ENCODE measurements around the gene PCDHGA12.
"Not testable (repeated sequence)": the region's sequence is repeated elsewhere in the genome, so short reads cannot be mapped to it uniquely, and the experiment has no call there.

Gene PCDHGA12

DNA sequence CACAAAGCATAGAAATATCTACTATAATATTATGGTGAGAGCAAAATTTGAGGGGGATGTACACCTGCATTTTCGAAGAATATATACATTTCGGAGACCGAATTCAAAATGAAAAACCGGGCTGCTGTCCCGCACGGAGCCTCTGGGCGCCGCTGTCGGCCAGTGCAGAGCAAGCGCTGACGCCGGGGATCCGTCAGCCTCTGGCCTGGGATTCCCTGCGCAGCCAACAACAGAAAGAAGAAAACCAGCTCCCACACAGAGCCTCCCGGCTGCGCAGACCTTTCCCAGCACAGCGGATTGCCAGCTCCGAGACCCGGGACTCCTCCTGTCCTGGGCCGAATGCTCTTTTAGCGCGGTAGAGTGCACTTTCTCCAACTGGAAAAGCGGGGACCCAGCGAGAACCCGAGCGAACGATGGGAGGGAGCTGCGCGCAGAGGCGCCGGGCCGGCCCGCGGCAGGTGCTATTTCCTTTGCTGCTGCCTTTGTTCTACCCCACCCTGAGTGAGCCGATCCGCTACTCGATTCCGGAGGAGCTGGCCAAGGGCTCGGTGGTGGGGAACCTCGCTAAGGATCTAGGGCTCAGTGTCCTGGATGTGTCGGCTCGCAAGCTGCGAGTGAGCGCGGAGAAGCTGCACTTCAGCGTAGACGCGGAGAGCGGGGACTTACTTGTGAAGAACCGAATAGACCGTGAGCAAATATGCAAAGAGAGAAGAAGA, 22.4 kb upstream of the PCDHGA12 start, which contains the start of gene PCDHGB6:
Gene PCDHGB6, plus strand, starts transcription at position 232 of the 716 bp plus-strand sequence. Its CDS starts 182 bp downstream, at position 414.
- not testable (repeated sequence) for DNase-seq (ENCODE audit: low spot score)

DNA sequence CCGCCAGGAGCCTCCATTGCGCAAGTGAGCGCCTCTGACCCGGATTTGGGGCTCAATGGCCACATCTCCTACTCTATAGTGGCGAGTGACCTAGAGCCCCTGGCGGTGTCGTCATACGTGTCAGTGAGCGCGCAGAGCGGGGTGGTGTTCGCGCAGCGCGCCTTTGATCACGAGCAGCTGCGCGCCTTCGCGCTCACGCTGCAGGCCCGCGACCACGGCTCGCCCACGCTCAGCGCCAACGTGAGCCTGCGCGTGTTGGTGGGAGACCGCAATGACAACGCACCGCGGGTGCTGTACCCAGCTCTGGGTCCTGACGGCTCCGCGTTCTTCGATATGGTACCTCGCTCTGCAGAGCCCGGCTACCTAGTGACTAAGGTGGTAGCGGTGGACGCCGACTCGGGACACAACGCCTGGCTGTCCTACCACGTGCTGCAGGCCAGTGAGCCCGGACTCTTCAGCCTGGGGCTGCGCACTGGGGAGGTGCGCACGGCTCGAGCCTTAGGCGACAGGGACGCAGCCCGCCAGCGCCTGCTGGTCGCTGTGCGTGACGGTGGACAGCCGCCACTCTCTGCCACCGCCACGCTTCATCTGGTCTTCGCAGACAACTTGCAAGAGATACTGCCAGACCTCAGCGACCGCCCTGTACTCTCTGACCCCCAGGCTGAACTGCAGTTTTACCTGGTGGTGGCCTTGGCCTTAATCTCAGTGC, 20.6 kb upstream of the PCDHGA12 start:
- no peak for DNase-seq (ENCODE audit: low spot score)

DNA sequence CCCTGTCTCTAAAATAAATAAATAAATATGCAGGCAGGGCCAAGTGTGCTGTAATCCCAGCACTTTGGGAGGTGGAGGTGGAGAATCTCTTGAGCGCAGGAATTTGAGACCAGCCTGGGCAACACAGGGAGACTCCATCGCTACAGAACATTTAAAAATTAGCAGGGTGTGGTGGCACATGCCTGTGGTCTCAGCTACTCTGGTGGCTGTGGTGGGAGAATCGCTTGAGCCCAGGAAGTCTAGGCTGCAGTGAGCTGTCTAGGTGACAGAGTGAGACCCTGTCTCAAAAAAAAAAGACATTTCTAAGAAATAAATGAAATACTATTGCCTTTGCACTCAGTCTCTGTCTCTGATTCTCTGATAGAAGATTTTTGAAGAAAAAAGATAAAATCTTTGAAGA, 18.7 kb upstream of the PCDHGA12 start:
- no peak for DNase-seq (ENCODE audit: low spot score)

DNA sequence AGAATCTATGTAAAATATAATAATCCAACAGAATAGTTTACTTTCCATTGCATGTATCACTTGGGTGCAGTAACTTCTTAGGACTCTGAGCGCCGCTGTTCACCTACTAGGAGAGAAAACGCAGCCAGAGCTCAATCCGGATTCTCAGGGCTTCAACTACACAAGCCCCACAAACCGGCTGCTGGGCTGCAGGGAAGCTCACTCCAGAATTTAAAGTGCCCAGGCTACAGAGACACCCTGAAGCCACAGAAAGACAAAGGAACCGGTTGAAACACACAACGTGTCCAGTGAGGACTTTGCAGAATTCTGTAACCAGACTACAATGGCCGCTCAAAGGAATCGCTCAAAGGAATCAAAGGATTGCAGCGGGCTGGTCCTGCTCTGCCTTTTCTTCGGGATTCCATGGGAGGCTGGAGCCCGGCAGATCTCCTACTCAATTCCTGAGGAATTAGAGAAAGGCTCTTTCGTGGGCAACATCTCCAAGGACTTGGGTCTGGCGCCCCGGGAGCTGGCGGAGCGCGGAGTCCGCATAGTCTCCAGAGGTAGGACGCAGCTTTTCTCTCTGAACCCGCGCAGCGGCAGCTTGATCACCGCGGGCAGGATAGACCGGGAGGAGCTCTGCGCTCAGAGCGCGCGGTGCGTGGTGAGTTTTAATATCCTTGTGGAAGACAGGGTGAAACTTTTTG, 17.3 kb upstream of the PCDHGA12 start, which contains the start of gene PCDHGA10:
Gene PCDHGA10, plus strand, starts transcription at position 134 of the 686 bp plus-strand sequence. Its CDS starts 189 bp downstream, at position 323.
- no peak for DNase-seq (ENCODE audit: low spot score)

DNA sequence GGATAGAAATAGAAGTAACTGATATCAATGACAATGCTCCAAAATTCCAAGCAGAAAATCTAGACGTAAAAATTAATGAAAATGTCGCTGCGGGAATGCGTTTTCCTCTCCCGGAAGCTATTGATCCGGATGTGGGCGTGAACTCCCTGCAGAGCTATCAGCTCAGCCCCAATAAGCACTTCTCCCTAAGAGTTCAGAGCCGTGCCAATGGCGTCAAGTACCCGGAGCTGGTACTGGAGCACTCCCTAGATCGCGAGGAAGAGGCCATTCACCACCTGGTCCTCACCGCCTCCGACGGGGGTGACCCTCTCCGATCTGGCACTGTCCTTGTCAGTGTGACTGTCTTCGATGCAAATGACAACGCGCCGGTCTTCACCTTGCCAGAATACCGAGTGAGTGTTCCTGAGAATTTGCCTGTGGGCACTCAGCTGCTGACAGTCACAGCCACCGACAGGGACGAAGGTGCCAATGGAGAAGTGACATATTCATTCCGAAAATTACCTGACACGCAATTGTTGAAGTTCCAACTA, 16.7 kb upstream of the PCDHGA12 start:
- no peak for DNase-seq (ENCODE audit: low spot score)

DNA sequence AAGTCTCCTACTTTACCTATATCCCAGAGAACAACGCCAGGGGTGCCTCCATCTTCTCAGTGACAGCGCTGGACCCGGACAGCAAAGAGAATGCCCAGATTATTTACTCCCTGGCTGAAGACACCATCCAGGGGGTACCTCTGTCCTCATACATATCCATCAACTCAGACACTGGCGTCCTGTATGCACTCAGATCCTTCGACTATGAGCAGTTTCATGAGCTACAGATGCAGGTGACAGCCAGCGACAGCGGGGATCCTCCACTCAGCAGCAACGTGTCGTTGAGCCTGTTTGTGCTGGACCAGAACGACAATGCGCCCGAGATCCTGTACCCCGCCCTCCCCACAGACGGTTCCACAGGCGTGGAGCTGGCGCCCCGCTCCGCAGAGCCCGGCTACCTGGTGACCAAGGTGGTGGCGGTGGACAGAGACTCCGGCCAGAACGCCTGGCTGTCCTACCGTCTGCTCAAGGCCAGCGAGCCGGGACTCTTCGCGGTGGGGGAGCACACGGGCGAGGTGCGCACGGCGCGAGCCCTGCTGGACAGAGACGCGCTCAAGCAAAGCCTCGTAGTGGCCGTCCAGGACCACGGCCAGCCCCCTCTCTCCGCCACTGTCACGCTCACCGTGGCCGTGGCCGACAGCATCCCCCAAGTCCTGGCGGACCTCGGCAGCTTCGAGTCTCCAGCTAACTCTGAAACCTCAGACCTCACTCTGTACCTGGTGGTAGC, 15.6 kb upstream of the PCDHGA12 start:
- not testable (repeated sequence) for DNase-seq (ENCODE audit: low spot score)

DNA sequence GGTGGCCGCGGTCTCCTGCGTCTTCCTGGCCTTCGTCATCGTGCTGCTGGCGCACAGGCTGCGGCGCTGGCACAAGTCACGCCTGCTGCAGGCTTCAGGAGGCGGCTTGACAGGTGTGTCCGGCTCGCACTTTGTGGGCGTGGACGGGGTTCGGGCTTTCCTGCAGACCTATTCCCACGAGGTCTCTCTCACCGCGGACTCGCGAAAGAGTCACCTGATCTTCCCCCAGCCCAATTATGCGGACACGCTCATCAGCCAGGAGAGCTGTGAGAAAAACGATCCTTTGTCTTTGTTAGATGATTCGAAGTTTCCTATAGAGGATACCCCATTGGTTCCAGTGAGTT, 15.1 kb upstream of the PCDHGA12 start:
- not testable (repeated sequence) for DNase-seq (ENCODE audit: low spot score)

DNA sequence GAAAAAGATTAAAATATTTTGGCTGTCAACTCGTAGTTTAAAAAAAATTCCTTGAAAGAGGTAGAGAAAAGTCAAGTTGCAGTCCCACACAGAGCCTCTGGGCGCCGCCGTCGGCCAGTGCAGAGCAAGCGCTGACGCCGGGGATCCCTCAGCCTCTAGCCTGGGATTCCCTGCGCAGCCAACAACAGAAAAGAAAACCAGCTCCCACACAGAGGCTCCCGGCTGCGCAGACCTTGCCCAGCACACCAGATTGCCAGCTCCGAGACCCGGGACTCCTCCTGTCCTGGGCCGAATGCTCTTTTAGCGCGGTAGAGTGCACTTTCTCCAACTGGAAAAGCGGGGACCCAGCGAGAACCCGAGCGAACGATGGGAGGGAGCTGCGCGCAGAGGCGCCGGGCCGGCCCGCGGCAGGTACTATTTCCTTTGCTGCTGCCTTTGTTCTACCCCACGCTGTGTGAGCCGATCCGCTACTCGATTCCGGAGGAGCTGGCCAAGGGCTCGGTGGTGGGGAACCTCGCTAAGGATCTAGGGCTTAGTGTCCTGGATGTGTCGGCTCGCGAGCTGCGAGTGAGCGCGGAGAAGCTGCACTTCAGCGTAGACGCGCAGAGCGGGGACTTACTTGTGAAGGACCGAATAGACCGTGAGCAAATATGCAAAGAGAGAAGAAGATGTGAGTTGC, 12.7 kb upstream of the PCDHGA12 start, which contains the start of gene PCDHGB7:
Gene PCDHGB7, plus strand, starts transcription at position 184 of the 679 bp plus-strand sequence. Its CDS starts 183 bp downstream, at position 367.
- DNase-seq (ENCODE audit: low spot score) = not testable (repeated sequence)

DNA sequence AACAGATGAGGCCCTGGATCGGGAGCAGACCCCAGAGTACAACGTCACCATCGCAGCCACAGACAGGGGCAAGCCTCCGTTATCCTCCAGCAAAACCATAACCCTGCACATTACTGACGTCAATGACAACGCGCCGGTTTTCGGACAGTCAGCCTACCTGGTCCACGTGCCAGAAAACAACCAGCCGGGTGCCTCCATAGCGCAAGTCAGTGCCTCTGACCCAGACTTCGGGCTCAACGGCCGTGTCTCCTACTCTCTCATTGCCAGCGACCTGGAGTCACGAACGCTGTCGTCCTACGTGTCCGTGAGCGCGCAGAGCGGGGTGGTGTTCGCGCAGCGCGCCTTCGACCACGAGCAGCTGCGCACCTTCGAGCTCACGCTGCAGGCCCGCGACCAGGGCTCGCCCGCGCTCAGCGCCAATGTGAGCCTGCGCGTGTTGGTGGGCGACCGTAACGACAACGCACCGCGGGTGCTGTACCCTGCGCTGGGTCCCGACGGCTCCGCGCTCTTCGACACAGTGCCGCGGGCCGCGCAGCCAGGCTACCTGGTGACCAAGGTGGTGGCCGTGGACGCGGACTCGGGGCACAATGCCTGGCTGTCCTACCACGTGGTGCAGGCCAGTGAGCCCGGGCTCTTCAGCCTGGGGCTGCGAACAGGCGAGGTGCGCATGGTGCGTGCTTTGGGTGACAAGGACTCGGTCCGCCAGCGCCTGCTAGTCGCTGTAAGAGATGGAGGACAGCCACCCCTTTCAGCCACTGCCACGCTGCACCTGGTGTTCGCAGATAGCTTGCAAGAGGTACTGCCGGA, 11.0 kb upstream of the PCDHGA12 start:
- no peak for DNase-seq (ENCODE audit: low spot score)

DNA sequence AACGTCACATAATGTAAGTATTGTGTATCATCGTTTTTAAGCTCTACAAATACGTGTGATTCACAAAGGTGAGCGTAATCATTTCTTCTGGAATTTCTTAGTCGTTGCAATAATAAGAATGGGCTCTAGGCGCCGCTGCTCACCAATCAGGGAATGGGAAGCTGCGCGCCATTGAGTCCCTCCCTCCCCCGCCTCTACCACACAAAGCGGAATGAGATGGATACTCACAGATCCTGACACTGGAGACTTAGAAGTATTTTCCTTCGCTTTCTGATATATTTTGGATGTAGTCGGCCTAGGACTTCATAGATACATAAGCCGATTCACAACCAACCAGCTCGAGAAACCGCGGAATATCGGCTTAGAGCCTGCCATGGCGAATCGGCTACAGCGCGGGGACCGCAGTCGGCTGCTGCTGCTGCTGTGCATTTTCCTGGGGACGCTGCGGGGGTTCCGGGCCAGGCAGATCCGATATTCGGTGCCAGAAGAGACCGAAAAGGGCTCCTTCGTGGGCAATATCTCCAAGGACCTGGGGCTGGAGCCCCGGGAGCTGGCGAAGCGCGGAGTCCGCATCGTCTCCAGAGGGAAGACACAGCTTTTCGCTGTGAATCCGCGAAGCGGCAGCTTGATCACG, 9.3 kb upstream of the PCDHGA12 start, which contains the start of gene PCDHGA11:
Gene PCDHGA11, plus strand, starts transcription at position 197 of the 634 bp plus-strand sequence. Its CDS starts 177 bp downstream, at position 374.
- no peak for DNase-seq (ENCODE audit: low spot score)

DNA sequence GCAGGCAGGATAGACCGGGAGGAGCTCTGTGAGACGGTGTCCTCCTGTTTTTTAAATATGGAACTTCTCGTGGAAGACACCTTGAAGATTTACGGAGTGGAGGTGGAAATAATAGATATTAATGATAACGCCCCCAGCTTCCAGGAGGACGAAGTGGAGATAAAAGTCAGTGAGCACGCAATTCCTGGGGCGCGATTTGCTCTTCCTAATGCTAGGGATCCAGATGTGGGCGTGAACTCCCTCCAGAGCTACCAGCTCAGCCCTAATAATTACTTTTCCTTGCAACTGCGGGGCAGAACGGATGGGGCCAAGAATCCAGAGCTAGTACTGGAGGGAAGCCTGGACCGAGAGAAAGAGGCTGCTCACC, 8.8 kb upstream of the PCDHGA12 start:
- no peak for DNase-seq (ENCODE audit: low spot score)

DNA sequence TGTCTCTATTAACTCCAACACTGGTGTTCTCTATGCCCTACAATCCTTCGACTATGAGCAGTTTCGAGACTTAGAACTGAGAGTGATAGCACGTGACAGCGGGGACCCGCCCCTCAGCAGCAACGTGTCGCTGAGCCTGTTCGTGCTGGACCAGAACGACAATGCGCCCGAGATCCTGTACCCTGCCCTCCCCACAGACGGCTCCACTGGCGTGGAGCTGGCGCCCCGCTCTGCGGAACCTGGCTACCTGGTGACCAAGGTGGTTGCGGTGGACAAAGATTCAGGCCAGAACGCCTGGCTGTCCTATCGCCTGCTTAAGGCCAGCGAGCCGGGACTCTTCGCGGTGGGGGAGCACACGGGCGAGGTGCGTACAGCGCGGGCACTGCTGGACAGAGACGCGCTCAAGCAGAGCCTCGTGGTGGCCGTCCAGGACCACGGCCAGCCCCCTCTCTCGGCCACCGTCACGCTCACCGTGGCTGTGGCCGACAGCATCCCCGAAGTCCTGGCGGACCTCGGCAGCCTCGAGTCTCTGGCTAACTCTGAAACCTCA, 7.5 kb upstream of the PCDHGA12 start:
- DNase-seq (ENCODE audit: low spot score) = no peak

DNA sequence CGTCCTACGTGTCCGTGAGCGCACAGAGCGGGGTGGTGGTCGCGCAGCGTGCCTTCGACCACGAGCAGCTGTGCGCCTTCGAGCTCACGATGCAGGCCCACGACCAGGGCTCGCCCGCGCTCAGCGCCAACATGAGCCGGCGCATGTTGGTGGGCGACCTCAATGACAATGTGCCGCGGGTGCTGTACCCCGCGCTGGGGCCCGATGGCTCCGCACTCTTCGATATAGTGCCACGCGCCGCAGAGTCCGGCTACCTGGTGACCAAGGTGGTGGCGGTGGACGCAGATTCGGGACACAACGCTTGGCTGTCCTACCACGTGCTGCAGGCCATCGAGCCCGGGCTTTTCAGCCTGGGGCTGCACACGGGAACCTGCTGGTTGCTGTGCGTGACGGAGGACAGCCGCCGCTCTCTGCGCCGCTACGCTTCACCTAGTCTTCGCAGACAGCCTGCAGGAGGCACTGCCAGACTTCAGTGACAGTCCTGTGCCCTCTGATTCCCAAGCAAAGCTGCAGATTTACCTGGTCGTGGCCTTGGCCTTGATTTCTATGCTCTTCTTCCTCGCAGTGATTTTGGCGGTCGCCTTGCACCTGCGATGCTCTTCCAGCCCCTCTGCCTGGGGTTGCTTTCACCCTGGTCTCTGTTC, 2.4 kb upstream of the PCDHGA12 start:
- no peak for DNase-seq (ENCODE audit: low spot score)

DNA sequence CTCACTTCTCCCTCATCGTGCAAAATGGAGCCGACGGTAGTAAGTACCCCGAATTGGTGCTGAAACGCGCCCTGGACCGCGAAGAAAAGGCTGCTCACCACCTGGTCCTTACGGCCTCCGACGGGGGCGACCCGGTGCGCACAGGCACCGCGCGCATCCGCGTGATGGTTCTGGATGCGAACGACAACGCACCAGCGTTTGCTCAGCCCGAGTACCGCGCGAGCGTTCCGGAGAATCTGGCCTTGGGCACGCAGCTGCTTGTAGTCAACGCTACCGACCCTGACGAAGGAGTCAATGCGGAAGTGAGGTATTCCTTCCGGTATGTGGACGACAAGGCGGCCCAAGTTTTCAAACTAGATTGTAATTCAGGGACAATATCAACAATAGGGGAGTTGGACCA, 979 bp downstream of the PCDHGA12 start:
- no peak for DNase-seq (ENCODE audit: low spot score)

DNA sequence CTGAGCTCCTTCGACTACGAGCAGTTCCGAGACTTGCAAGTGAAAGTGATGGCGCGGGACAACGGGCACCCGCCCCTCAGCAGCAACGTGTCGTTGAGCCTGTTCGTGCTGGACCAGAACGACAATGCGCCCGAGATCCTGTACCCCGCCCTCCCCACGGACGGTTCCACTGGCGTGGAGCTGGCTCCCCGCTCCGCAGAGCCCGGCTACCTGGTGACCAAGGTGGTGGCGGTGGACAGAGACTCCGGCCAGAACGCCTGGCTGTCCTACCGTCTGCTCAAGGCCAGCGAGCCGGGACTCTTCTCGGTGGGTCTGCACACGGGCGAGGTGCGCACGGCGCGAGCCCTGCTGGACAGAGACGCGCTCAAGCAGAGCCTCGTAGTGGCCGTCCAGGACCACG, 2.0 kb downstream of the PCDHGA12 start:
- DNase-seq (ENCODE audit: low spot score) = not testable (repeated sequence)

DNA sequence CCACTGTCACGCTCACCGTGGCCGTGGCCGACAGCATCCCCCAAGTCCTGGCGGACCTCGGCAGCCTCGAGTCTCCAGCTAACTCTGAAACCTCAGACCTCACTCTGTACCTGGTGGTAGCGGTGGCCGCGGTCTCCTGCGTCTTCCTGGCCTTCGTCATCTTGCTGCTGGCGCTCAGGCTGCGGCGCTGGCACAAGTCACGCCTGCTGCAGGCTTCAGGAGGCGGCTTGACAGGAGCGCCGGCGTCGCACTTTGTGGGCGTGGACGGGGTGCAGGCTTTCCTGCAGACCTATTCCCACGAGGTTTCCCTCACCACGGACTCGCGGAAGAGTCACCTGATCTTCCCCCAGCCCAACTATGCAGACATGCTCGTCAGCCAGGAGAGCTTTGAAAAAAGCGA, 2.4 kb downstream of the PCDHGA12 start:
- not testable (repeated sequence) for DNase-seq (ENCODE audit: low spot score)

DNA sequence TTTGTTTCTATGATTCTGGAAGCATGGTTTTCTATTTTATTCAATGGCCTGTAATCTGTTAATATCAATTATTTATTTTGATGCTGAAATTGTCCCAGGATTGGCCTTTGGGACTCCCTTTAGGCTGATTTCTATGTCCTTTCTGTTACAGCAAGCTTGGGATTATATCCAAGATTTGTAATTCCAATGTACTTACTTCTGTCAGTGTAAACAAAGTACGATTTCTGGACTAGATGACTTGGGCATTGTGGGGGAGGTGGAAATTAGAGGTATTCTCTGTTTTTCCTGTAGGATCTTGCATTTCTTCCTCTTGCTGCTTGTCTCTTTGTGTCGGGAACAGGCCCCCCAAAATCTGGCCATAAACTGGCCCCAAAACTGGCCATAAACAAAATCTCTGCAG, 3.7 kb downstream of the PCDHGA12 start:
- DNase-seq (ENCODE audit: low spot score) = no peak

DNA sequence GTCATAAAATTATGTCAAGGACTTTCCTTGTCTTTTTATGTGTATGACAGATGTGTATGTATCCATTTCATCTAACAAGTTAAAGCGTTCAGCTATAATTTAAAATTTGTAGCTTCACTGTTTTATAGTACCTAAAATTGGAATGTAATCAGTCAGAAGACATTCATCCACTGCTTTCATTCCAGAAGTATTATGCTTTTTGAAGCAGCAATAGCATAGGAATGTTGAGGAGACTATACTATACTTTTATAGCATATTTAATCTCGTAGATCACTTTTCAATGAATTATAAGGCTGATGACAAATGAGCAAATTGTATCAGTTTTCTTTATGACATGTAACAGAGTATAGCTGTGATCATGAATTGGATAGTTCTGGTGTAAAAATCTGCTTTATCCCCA, 6.9 kb downstream of the PCDHGA12 start:
- no peak for DNase-seq (ENCODE audit: low spot score)
